ENCODE data around the gene LIMD2.

The LIMD2 gene

DNA sequence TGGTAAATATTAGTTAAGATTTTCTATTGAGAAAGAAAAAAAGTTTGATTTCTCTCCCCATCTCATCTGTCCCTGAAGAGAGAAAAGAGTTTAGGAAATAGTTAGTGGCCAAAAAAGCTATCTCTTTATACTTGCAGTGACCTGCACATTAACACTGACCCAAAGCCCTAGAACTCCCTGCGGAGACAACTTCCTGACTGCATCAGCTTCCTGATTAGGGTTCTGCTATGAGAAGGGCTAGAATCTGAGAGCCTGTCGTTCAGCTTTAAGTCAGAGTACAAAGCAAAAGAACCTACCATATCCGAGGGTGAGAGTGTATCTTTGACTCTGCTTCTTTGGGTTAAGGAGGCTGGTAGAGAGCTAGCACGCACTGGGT, 24.7 kb downstream of the LIMD2 start:
- POLR2A ChIA-PET: interaction anchor here (0.7 to 3.9 kb wide), 9 partner anchors 10 to 250 kb away, joined by 3 to 26 read pairs (median 5); partner anchors contain the start of genes CCDC47, DDX42 and MAP3K3
- Histone ChIP-seq H3K27ac (ENCODE audit: extremely low read depth, low read depth, low read length) (peak overlapping the region; percentile 83), H3K4me3 (ENCODE audit: low read depth, low read length) (no peak overlapping the region), H3K9me3 (ENCODE audit: control insufficient read depth, insufficient read depth, low read depth, low read length) (no peaks in the 10 kb centered on the region), H3K36me3 (ENCODE audit: control insufficient read depth in 2 of 2, insufficient read depth in 1 of 2, low read length in 2 of 2) (peaks cover 5 to 24% of the 10 kb centered on the region in 2 experiments; a peak in 2 of 3 replicates), H3K4me1 (ENCODE audit: control insufficient read depth, insufficient read depth, low read length) (peaks cover 22% of the 10 kb centered on the region)
- TF ChIP-seq GLI2 (tag by site-specific recombination; IDR thresholded peaks at IDR 0.05; ENCODE audit: borderline replicate concordance, low read depth) (no peak), SP2 (tag by site-specific recombination; IDR thresholded peaks at IDR 0.05) (no peak), SP3 (tag by site-specific recombination; IDR thresholded peaks at IDR 0.05) (no peak), GFI1B (tag by site-specific recombination; IDR thresholded peaks at IDR 0.05) (no peak), ZNF48 (tag by site-specific recombination; IDR thresholded peaks at IDR 0.05) (no peak), ZNF138 (tag by site-specific recombination; IDR thresholded peaks at IDR 0.05; ENCODE audit: borderline replicate concordance) (no peak), ZNF114 (tag by site-specific recombination; IDR thresholded peaks at IDR 0.05) (no peak), ZNF146 (tag by site-specific recombination; IDR thresholded peaks at IDR 0.05) (no peak), ZBTB20 (tag by site-specific recombination; IDR thresholded peaks at IDR 0.05) (no peak), SETDB1 (IDR thresholded peaks at IDR 0.05; ENCODE audit: insufficient read length, low read length) (no peak), ZNF202 (tag by site-specific recombination; IDR thresholded peaks at IDR 0.05; ENCODE audit: borderline replicate concordance) (no peak), ZNF2 (tag by site-specific recombination; IDR thresholded peaks at IDR 0.05) (no peak), ZNF175 (tag by site-specific recombination; IDR thresholded peaks at IDR 0.05) (no peak)
- TF ChIP-seq, protein P1, sequence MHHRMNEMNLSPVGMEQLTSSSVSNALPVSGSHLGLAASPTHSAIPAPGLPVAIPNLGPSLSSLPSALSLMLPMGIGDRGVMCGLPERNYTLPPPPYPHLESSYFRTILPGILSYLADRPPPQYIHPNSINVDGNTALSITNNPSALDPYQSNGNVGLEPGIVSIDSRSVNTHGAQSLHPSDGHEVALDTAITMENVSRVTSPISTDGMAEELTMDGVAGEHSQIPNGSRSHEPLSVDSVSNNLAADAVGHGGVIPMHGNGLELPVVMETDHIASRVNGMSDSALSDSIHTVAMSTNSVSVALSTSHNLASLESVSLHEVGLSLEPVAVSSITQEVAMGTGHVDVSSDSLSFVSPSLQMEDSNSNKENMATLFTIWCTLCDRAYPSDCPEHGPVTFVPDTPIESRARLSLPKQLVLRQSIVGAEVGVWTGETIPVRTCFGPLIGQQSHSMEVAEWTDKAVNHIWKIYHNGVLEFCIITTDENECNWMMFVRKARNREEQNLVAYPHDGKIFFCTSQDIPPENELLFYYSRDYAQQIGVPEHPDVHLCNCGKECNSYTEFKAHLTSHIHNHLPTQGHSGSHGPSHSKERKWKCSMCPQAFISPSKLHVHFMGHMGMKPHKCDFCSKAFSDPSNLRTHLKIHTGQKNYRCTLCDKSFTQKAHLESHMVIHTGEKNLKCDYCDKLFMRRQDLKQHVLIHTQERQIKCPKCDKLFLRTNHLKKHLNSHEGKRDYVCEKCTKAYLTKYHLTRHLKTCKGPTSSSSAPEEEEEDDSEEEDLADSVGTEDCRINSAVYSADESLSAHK (tag by site-specific recombination; IDR thresholded peaks at IDR 0.05): no peak
- TF ChIP-seq, protein P2, sequence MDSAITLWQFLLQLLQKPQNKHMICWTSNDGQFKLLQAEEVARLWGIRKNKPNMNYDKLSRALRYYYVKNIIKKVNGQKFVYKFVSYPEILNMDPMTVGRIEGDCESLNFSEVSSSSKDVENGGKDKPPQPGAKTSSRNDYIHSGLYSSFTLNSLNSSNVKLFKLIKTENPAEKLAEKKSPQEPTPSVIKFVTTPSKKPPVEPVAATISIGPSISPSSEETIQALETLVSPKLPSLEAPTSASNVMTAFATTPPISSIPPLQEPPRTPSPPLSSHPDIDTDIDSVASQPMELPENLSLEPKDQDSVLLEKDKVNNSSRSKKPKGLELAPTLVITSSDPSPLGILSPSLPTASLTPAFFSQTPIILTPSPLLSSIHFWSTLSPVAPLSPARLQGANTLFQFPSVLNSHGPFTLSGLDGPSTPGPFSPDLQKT (IDR thresholded peaks at IDR 0.05; ENCODE audit: borderline replicate concordance, low read depth, low read length): no peak
- TF ChIP-seq, protein P3, sequence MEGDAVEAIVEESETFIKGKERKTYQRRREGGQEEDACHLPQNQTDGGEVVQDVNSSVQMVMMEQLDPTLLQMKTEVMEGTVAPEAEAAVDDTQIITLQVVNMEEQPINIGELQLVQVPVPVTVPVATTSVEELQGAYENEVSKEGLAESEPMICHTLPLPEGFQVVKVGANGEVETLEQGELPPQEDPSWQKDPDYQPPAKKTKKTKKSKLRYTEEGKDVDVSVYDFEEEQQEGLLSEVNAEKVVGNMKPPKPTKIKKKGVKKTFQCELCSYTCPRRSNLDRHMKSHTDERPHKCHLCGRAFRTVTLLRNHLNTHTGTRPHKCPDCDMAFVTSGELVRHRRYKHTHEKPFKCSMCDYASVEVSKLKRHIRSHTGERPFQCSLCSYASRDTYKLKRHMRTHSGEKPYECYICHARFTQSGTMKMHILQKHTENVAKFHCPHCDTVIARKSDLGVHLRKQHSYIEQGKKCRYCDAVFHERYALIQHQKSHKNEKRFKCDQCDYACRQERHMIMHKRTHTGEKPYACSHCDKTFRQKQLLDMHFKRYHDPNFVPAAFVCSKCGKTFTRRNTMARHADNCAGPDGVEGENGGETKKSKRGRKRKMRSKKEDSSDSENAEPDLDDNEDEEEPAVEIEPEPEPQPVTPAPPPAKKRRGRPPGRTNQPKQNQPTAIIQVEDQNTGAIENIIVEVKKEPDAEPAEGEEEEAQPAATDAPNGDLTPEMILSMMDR (tag by site-specific recombination; IDR thresholded peaks at IDR 0.05): no peak
- TF ChIP-seq, protein P4, sequence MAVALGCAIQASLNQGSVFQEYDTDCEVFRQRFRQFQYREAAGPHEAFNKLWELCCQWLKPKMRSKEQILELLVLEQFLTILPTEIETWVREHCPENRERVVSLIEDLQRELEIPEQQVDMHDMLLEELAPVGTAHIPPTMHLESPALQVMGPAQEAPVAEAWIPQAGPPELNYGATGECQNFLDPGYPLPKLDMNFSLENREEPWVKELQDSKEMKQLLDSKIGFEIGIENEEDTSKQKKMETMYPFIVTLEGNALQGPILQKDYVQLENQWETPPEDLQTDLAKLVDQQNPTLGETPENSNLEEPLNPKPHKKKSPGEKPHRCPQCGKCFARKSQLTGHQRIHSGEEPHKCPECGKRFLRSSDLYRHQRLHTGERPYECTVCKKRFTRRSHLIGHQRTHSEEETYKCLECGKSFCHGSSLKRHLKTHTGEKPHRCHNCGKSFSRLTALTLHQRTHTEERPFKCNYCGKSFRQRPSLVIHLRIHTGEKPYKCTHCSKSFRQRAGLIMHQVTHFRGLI (tag by site-specific recombination; IDR thresholded peaks at IDR 0.05): no peak
- TF ChIP-seq, protein P5, sequence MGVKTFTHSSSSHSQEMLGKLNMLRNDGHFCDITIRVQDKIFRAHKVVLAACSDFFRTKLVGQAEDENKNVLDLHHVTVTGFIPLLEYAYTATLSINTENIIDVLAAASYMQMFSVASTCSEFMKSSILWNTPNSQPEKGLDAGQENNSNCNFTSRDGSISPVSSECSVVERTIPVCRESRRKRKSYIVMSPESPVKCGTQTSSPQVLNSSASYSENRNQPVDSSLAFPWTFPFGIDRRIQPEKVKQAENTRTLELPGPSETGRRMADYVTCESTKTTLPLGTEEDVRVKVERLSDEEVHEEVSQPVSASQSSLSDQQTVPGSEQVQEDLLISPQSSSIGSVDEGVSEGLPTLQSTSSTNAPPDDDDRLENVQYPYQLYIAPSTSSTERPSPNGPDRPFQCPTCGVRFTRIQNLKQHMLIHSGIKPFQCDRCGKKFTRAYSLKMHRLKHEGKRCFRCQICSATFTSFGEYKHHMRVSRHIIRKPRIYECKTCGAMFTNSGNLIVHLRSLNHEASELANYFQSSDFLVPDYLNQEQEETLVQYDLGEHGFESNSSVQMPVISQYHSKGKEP (tag by site-specific recombination; IDR thresholded peaks at IDR 0.05): no peak
- TF ChIP-seq, protein P6, sequence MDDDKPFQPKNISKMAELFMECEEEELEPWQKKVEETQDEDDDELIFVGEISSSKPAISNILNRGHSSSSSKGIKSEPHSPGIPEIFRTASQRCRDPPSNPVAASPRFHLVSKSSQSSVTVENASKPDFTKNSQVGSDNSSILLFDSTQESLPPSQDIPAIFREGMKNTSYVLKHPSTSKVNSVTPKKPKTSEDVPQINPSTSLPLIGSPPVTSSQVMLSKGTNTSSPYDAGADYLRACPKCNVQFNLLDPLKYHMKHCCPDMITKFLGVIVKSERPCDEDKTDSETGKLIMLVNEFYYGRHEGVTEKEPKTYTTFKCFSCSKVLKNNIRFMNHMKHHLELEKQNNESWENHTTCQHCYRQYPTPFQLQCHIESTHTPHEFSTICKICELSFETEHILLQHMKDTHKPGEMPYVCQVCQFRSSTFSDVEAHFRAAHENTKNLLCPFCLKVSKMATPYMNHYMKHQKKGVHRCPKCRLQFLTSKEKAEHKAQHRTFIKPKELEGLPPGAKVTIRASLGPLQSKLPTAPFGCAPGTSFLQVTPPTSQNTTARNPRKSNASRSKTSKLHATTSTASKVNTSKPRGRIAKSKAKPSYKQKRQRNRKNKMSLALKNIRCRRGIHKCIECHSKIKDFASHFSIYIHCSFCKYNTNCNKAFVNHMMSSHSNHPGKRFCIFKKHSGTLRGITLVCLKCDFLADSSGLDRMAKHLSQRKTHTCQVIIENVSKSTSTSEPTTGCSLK (tag by site-specific recombination; IDR thresholded peaks at IDR 0.05): no peak
- CTCF ChIA-PET: interaction anchor here (0.6 to 3.9 kb wide), 10 partner anchors 10 to 1487 kb away, joined by 3 to 27 read pairs (median 4); no protein-coding TSS in a partner anchor
